Measurements from ENCODE around the gene SELENOT.

Gene SELENOT

DNA sequence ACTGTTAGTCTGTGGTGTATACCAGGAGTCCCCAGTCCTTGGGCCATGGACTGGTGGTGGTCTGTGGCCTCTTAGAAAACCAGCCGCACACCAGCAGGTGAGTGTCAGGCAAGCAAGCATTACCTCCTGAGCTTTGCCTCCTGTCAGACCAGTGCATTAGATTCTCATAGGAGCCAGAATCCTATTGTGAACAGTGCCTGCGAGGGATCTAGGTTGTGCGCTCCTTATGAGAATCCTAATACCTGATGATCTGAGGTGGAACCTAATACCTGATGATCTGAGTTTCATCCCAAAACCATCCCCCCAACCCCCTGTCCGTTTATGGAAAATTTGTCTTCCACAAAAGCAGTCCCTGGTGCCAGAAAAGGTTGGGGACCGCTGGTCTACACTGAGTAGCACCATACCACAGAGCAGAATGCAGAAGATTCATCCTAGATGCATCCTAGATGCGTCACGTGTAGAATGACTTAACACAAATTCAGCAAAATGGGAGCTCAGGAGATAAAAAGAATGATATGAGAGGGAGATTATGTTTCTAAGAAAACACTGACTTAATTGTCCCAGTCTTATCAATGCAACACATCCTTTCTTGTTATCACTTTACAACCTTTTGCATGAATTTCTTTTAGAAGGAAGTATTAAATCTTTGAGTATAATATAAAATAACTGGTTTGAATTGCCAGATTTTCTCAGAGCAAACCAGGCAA, 28.5 kb downstream of the SELENOT start:
- no peak for DNase-seq (ENCODE audit: low read depth)
- H3K4me3 ChIP-seq (ENCODE audit: low read depth, low read length), result no peak overlapping the region
- TF ChIP-seq, protein P1, sequence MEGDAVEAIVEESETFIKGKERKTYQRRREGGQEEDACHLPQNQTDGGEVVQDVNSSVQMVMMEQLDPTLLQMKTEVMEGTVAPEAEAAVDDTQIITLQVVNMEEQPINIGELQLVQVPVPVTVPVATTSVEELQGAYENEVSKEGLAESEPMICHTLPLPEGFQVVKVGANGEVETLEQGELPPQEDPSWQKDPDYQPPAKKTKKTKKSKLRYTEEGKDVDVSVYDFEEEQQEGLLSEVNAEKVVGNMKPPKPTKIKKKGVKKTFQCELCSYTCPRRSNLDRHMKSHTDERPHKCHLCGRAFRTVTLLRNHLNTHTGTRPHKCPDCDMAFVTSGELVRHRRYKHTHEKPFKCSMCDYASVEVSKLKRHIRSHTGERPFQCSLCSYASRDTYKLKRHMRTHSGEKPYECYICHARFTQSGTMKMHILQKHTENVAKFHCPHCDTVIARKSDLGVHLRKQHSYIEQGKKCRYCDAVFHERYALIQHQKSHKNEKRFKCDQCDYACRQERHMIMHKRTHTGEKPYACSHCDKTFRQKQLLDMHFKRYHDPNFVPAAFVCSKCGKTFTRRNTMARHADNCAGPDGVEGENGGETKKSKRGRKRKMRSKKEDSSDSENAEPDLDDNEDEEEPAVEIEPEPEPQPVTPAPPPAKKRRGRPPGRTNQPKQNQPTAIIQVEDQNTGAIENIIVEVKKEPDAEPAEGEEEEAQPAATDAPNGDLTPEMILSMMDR (IDR thresholded peaks at IDR 0.05; ENCODE audit: control insufficient read depth, extremely low read depth, insufficient read depth), result no peak

DNA sequence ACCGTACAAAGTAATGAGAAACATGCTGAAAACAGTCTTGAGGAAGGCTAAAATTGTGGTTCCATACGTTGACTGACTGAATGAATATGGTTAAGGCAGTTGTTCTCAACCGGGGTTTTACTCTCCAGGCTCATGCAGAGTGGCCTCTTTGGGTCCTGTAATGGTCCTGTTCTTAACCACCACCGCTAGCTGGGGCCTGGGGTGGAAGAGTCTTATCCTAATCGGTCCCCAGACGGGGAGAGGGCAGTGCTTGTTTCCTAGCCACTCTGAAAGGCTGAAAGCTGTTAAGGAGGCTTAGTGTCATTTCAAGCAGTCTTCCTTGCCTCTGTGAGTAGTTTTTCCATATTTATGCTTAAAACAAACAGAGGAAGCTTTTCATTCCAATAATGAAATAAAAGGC, 32.0 kb downstream of the SELENOT start:
- H3K4me3 ChIP-seq (ENCODE audit: low read depth, low read length), result no peak overlapping the region
- DNase-seq (ENCODE audit: low read depth), result no peak

DNA sequence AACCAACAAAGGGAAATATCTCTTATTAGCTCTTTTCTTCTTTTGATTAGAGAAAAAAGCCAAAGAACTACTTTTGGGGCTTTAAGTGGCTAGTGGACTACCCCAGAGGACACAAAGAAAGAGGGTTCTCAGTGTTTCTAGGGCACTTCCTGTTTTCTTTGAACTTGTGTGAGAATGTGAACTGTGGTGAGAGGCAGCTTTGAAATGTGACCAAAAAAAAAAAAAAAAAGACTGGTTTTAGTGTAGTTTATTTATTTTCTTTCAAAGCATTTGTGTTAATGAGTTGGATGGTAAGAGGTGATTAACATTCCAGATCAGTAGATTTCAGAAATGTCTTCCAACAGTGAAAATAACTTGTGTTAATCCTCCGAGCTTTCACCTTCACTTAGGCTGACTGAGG, 32.4 kb downstream of the SELENOT start:
- TF ChIP-seq, protein P1 (IDR thresholded peaks at IDR 0.05; ENCODE audit: control insufficient read depth, extremely low read depth, insufficient read depth), result no peak
- no peak overlapping the region for H3K4me3 ChIP-seq (ENCODE audit: low read depth, low read length)
- DNase-seq (ENCODE audit: low read depth), result no peak

More for the DNA sequence above, 32.0 kb downstream of the SELENOT start:
- TF ChIP-seq, protein P1 (IDR thresholded peaks at IDR 0.05; ENCODE audit: control insufficient read depth, extremely low read depth, insufficient read depth), result no peak

DNA sequence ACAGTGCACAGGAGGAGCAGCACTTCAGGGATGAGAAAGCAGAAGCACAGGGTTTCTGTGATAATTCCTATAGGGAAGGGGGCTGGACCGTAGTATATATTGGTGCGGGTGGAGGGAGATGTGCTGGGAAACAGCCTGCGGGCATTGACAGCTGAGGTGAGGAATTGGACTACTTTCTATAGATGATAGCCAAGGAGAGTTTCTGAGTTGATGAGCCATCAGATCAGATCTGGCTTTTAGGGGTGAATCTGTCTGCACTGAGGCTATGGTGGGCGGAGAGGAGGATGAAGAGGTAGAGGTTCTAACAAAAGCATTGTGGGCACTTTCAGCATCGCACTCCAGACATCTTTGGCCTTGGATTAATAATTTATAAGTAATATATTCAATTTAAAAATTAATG, 33.1 kb downstream of the SELENOT start:
- DNase-seq (ENCODE audit: low read depth), result no peak
- TF ChIP-seq, protein P1 (IDR thresholded peaks at IDR 0.05; ENCODE audit: control insufficient read depth, extremely low read depth, insufficient read depth), result no peak
- H3K4me3 ChIP-seq (ENCODE audit: low read depth, low read length), result no peak overlapping the region

DNA sequence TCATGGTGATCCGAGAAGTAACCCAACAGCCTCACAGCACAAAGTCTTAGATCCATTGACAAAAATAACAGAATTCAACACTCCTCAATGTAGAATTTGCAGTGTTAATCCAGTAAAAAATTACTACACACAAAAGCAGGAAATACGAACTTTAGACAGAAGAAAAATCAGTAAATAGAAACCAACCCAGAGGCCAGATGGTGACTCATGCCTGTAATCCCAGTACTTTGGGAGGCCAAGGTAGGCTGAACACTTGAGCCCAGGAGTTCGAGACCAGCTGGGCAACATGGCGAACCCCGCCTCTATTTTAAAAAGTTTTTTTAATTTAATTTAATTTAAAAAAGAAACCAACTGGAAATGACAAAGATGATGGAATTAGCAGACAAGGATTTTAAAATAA, 36.1 kb downstream of the SELENOT start:
- DNase-seq (ENCODE audit: low read depth), result no peak
- TF ChIP-seq, protein P1 (IDR thresholded peaks at IDR 0.05; ENCODE audit: control insufficient read depth, extremely low read depth, insufficient read depth), result no peak
- no peak overlapping the region for H3K4me3 ChIP-seq (ENCODE audit: low read depth, low read length)

DNA sequence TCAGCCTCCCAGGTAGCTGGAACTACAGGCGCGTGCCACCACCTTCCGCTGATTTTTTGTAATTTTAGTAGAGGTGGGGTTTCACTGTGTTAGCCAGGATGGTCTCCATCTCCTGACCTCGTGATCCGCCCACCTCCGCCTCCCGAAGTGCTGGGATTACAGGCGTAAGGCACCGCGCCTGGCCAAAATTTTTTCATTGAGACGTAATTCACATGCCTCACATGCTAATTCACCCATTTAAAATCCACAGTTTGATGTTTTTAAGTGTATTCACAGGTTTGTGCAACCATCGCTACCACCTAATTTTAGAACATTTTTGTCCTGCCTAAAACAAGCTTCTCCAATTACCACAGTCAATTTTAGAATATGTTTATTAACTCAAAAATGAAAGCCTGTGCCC, 37.1 kb downstream of the SELENOT start:
- no peak for DNase-seq (ENCODE audit: low read depth)
- H3K4me3 ChIP-seq (ENCODE audit: low read depth, low read length), result no peak overlapping the region
- TF ChIP-seq, protein P1 (IDR thresholded peaks at IDR 0.05; ENCODE audit: control insufficient read depth, extremely low read depth, insufficient read depth), result no peak

DNA sequence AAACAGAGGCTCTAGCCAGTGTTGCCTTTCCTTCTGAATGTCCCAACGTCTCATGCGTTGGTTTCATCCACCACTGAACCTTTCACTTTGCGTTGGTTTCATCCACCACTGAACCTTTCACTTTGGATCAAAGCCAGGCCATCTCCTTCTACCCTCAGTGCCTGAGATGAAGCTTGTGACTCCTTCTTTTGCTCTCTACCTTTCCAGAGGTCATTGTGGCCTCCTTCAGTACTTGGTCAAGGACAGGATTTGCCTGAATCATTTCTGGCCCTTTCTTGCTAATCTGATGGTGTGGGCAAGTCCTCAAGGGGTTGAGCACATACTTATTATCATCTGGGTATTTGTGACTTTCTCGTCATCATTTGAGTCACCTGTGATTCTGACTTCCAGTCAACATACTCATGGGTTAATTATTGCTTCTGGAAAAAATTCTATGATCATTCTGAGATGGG, 50.0 kb downstream of the SELENOT start:
- DNase-seq (ENCODE audit: low read depth), result no peak
- no peak overlapping the region for H3K4me3 ChIP-seq (ENCODE audit: low read depth, low read length)
- TF ChIP-seq, protein P1 (IDR thresholded peaks at IDR 0.05; ENCODE audit: control insufficient read depth, extremely low read depth, insufficient read depth), result no peak

All from LNCaP clone FGC (cell line).